Neural cell (in vitro differentiated cells): ENCODE measurements around the gene BCL6B. TPM values are rescaled to one million over a fixed set of nuclear protein-coding genes. Genes with fewer than 3 reads are reported as not detected.

Source experiments
- H2AFZ ChIP-seq: fragments of 200-600, 300-800 bp; sonication (generic), shearing (Covaris generic); 2 replicates; pipeline ENCODE4 v1.6.0; 2014; ENCODE audit warnings: low read depth, mild to moderate bottlenecking, antibody characterized with exemption, low read length, moderate library complexity
- H3F3A ChIP-seq: fragments of 200-600 bp; shearing (Covaris generic); 2 replicates; pipeline ENCODE4 v1.6.1; 2016; ENCODE audit warnings: mild to moderate bottlenecking, moderate library complexity, mixed read lengths, antibody characterized with exemption, low read length; ENCODE audit not compliant: insufficient read depth, poor library complexity, severe bottlenecking
- H3K27ac ChIP-seq: fragments of 200-600, 300-800 bp; sonication (generic), shearing (Covaris generic); 2 replicates; pipeline ENCODE4 v1.5.1; 2014; ENCODE audit warnings: mild to moderate bottlenecking, low read length, moderate library complexity
- H3K27me3 ChIP-seq: fragments of 300-800, 200-600 bp; sonication (generic), shearing (Covaris generic); 2 replicates; pipeline ENCODE4 v1.6.0; 2014; ENCODE audit warnings: mild to moderate bottlenecking, low read depth, low read length, moderate library complexity; ENCODE audit not compliant: insufficient read depth
- H3K36me3 ChIP-seq: fragments of 300-800, 200-600 bp; sonication (generic), shearing (Covaris generic); 2 replicates; pipeline ENCODE4 v1.5.1; 2014; ENCODE audit warnings: mild to moderate bottlenecking, antibody characterized with exemption, low read length, moderate library complexity; ENCODE audit not compliant: insufficient read depth
- H3K4me2 ChIP-seq: fragments of 300-800, 200-600 bp; sonication (generic), shearing (Covaris generic); 2 replicates; pipeline ENCODE4 v1.6.0; 2014; ENCODE audit warnings: mild to moderate bottlenecking, low read length
- H3K4me3 ChIP-seq: fragments of 300-800, 200-600 bp; sonication (generic), shearing (Covaris generic); 2 replicates; pipeline ENCODE4 v1.5.1; 2014; ENCODE audit warnings: mild to moderate bottlenecking, low read length, moderate library complexity
- H3K79me2 ChIP-seq: fragments of 200-600 bp; shearing (Covaris generic); replicated peaks from 2 replicates; pipeline ENCODE4 v1.6.0; 2014; ENCODE audit warnings: mild to moderate bottlenecking, low read length, moderate library complexity; ENCODE audit not compliant: insufficient read depth
- H3K9ac ChIP-seq: fragments of 300-800, 200-600 bp; sonication (generic), shearing (Covaris generic); 2 replicates; pipeline ENCODE4 v1.6.1; 2016; ENCODE audit warnings: mild to moderate bottlenecking, low read length, mixed read lengths
- H3K9me2 ChIP-seq: fragments of 200-600 bp; shearing (Covaris generic); 2 replicates; pipeline ENCODE4 v1.6.1; 2016; ENCODE audit warnings: mild to moderate bottlenecking, low read length, mixed read lengths; ENCODE audit not compliant: insufficient read depth
- H3K9me3 ChIP-seq: fragments of 200-600, 300-800 bp; sonication (generic), shearing (Covaris generic); 2 replicates; pipeline ENCODE4 v1.6.1; 2016; ENCODE audit warnings: mild to moderate bottlenecking, mixed run types, low read length, moderate library complexity, mixed read lengths
- H4K20me1 ChIP-seq: fragments of 200-600 bp; shearing (Covaris generic); 2 replicates; pipeline ENCODE4 v1.6.1; 2016; ENCODE audit warnings: mild to moderate bottlenecking, mixed run types; ENCODE audit not compliant: insufficient read depth
- EP300 ChIP-seq: fragments of 450-650 bp; conservative IDR thresholded peaks from 2 replicates; pipeline ENCODE4 v1.6.1; 2014; ENCODE audit warnings: antibody characterized with exemption, mild to moderate bottlenecking, moderate library complexity; ENCODE audit not compliant: poor library complexity, severe bottlenecking
- EZH2 ChIP-seq: fragments of 200-600, 300-800 bp; shearing (Covaris generic), sonication (generic); IDR thresholded peaks from 2 replicates; pipeline ENCODE4 v1.6.1; 2014; ENCODE audit warnings: antibody characterized with exemption, low read length, borderline replicate concordance, mild to moderate bottlenecking; ENCODE audit not compliant: insufficient read depth, poor library complexity, severe bottlenecking
- MXI1 ChIP-seq: fragments of 450-650 bp; conservative IDR thresholded peaks from 2 replicates; pipeline ENCODE4 v1.6.1; 2014; ENCODE audit warnings: antibody characterized with exemption, mild to moderate bottlenecking; ENCODE audit not compliant: poor library complexity, severe bottlenecking
- POLR2AphosphoS5 ChIP-seq: IDR thresholded peaks from 2 replicates; pipeline ENCODE4 v1.6.1; 2012
- RAD21 ChIP-seq: fragments of 450-650 bp; conservative IDR thresholded peaks from 2 replicates; pipeline ENCODE4 v1.6.1; 2014; ENCODE audit warnings: antibody characterized with exemption, mild to moderate bottlenecking, moderate library complexity
- SMC3 ChIP-seq: fragments of 450-650 bp; conservative IDR thresholded peaks from 2 replicates; pipeline ENCODE4 v1.6.1; 2014; ENCODE audit warnings: antibody characterized with exemption, mild to moderate bottlenecking, moderate library complexity; ENCODE audit not compliant: poor library complexity
- TAF1 ChIP-seq: IDR thresholded peaks from 2 replicates; pipeline ENCODE4 v1.6.1; 2012; ENCODE audit warnings: low read depth
- polyA plus RNA-seq: library from polyadenylated mRNA; depleted of rRNA; stranded (reverse); fragments of >200 nt; gene quantifications from 2 replicates; pipeline ENCODE4 v1.2.3, GENCODE V29; 2014
- TF ChIP-seq, protein P1 (sequence below): fragments of 450-650 bp; IDR thresholded peaks from 2 replicates; pipeline ENCODE4 v1.5.1; 2014; ENCODE audit warnings: antibody characterized with exemption, mild to moderate bottlenecking, moderate library complexity; ENCODE audit not compliant: poor library complexity, severe bottlenecking
- TF ChIP-seq, protein P2 (sequence below): IDR thresholded peaks from 2 replicates; pipeline ENCODE4 v1.6.1; 2012; ENCODE audit warnings: borderline replicate concordance

BCL6B gene
- polyA plus RNA-seq, 1 donor from 2014 or later = not detected

- H3K9ac ChIP-seq = no peak overlapping the region
- H3K27ac ChIP-seq = no peak overlapping the region
These were observed 41.4 kb downstream of the BCL6B start for GRCh38 chr17:7064261-7064660.

DNA sequence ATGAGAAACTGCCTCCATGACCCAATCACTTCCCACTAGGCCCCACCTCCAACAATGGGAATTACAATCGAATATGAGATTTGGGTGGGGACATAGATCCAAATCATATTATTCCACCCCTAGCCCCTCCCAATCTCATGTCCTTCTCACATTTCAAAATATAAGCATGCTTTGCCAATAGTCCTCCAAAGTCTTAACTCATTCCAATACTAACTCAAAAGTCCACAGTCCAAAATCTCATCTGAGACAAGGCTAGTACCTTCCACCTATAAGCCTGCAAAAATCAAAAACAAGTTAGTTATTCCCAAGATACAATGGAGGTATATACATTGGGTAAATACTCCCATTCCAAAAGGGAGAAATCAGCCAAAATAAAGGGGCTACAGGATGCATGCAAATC lies 44.3 kb downstream of the BCL6B start:
- no peaks in the 10 kb centered on the region for H3K36me3 ChIP-seq
- no peaks in the 10 kb centered on the region for H3K9me3 ChIP-seq
- no peak overlapping the region for H3K9ac ChIP-seq
- no peaks in the 10 kb centered on the region for H3F3A ChIP-seq
- H3K79me2 ChIP-seq = no peaks in the 10 kb centered on the region
- H4K20me1 ChIP-seq = no peaks in the 10 kb centered on the region
- no peak overlapping the region for H2AFZ ChIP-seq
- no peaks in the 10 kb centered on the region for H3K9me2 ChIP-seq
- no peak overlapping the region for H3K4me3 ChIP-seq
- H3K27ac ChIP-seq = no peak overlapping the region
- no peak overlapping the region for H3K4me2 ChIP-seq
- no peaks in the 10 kb centered on the region for H3K27me3 ChIP-seq
- TF ChIP-seq SMC3 (no peak), EZH2 (no peak), RAD21 (no peak), MXI1 (no peak), EP300 (no peak)
- TF ChIP-seq, protein P1, sequence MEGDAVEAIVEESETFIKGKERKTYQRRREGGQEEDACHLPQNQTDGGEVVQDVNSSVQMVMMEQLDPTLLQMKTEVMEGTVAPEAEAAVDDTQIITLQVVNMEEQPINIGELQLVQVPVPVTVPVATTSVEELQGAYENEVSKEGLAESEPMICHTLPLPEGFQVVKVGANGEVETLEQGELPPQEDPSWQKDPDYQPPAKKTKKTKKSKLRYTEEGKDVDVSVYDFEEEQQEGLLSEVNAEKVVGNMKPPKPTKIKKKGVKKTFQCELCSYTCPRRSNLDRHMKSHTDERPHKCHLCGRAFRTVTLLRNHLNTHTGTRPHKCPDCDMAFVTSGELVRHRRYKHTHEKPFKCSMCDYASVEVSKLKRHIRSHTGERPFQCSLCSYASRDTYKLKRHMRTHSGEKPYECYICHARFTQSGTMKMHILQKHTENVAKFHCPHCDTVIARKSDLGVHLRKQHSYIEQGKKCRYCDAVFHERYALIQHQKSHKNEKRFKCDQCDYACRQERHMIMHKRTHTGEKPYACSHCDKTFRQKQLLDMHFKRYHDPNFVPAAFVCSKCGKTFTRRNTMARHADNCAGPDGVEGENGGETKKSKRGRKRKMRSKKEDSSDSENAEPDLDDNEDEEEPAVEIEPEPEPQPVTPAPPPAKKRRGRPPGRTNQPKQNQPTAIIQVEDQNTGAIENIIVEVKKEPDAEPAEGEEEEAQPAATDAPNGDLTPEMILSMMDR = no peak

More at GRCh38 chr17:7064261-7064660, 41.4 kb downstream of the BCL6B start:
- no peaks in the 10 kb centered on the region for H3K79me2 ChIP-seq
- no peaks in the 10 kb centered on the region for H3K9me2 ChIP-seq
- H3K4me2 ChIP-seq = no peak overlapping the region
- no peaks in the 10 kb centered on the region for H4K20me1 ChIP-seq
- TF ChIP-seq MXI1 (no peak), TAF1 (no peak), EZH2 (no peak), EP300 (no peak), RAD21 (no peak), SMC3 (no peak), POLR2AphosphoS5 (no peak)
- TF ChIP-seq, protein P2, sequence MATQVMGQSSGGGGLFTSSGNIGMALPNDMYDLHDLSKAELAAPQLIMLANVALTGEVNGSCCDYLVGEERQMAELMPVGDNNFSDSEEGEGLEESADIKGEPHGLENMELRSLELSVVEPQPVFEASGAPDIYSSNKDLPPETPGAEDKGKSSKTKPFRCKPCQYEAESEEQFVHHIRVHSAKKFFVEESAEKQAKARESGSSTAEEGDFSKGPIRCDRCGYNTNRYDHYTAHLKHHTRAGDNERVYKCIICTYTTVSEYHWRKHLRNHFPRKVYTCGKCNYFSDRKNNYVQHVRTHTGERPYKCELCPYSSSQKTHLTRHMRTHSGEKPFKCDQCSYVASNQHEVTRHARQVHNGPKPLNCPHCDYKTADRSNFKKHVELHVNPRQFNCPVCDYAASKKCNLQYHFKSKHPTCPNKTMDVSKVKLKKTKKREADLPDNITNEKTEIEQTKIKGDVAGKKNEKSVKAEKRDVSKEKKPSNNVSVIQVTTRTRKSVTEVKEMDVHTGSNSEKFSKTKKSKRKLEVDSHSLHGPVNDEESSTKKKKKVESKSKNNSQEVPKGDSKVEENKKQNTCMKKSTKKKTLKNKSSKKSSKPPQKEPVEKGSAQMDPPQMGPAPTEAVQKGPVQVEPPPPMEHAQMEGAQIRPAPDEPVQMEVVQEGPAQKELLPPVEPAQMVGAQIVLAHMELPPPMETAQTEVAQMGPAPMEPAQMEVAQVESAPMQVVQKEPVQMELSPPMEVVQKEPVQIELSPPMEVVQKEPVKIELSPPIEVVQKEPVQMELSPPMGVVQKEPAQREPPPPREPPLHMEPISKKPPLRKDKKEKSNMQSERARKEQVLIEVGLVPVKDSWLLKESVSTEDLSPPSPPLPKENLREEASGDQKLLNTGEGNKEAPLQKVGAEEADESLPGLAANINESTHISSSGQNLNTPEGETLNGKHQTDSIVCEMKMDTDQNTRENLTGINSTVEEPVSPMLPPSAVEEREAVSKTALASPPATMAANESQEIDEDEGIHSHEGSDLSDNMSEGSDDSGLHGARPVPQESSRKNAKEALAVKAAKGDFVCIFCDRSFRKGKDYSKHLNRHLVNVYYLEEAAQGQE = no peak
- TF ChIP-seq, protein P1 = no peak
- no peaks in the 10 kb centered on the region for H3K36me3 ChIP-seq
- H3K9me3 ChIP-seq = no peaks in the 10 kb centered on the region
- H2AFZ ChIP-seq = no peak overlapping the region
- H3F3A ChIP-seq = no peaks in the 10 kb centered on the region
- no peak overlapping the region for H3K4me3 ChIP-seq
- H3K27me3 ChIP-seq = no peaks in the 10 kb centered on the region
